NOMO-1 treated with DMSO at 0.1 percent for 48 hours (cell line): ENCODE data around the gene PRAME.
A peak's percentile ranks its signal among the peaks of the same experiment; 100 is the strongest.
"Not testable (repeated sequence)": the region's sequence is repeated elsewhere in the genome, so short reads cannot be mapped to it uniquely, and the experiment has no call there.

Experiments used
- DNase-seq: peaks from one replicate; lab custom pipeline; 2025; ENCODE audit not compliant: unreplicated experiment; lab: John Stamatoyannopoulos, UW

The PRAME gene

GRCh38 chr22:22558972-22559603 lies at the start of gene PRAME:
TSS of gene PRAME (minus strand) at chr22:22559265. CDS start at chr22:22556832, 2,433 bp downstream.
- peak; percentile 69 for DNase-seq

GRCh38 chr22:22608022-22608421 lies 49.0 kb upstream of the PRAME start:
- not testable (repeated sequence) for DNase-seq

- peak; percentile 18 for DNase-seq
These were observed 46.0 kb upstream of the PRAME start for GRCh38 chr22:22605074-22605404.

DNA sequence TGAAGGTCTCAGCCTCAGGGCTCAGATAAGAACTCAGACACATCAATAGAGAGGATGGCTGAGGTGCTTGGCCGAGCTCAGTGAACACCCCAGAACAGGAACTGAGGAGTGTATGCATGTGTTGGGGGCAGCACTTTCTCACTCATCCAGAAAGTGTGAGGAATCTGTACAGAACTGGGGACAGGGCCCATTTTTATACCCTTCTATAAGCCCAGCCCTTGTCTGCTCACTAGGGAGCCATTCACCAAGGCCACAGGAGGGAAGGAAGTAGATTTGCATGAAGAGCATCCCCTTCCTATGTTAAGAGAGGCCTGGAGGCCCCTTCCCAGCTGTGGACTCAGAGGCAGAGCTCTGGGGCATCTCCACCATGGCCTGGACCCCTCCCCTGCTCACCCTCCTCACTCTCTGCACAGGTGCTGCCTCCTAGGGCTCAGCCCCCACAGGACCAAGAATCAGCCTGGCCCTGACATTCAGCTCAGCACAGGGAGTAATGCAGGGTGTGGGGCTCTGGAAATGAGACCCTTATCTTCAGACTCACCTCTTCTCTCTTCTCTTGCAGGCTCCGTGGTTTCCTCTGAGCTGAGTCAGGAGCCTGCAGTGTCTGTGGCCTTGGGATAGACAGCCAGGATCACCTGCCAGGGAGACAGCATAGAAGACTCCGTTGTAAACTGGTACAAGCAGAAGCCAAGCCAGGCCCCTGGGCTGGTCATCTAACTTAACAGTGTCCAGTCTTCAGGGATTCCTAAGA lies 45.4 kb upstream of the PRAME start:
- DNase-seq = no peak

DNA sequence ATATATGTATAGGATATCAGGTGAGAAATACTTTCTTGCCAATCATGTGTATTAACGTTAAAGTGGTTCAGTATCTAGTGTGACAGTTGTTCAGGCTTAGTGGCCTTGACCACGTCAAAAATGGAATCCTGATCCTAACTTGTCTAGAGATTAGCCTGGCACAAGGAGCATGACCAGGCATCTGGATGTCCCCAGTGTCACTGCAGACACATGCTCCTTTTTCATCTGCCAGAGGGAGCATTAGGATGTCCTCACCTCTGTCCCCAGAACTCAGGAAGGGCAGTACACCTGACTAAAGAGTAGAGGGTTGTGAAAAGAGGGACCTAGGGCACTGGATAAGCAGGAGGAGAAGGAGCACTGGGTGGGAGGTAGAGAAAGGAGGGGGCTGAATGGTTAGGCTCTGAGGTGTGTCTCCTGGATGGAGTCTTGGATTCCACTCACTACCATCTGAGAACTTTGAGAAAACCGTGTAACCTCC lies 44.4 kb upstream of the PRAME start:
- no peak for DNase-seq

DNA sequence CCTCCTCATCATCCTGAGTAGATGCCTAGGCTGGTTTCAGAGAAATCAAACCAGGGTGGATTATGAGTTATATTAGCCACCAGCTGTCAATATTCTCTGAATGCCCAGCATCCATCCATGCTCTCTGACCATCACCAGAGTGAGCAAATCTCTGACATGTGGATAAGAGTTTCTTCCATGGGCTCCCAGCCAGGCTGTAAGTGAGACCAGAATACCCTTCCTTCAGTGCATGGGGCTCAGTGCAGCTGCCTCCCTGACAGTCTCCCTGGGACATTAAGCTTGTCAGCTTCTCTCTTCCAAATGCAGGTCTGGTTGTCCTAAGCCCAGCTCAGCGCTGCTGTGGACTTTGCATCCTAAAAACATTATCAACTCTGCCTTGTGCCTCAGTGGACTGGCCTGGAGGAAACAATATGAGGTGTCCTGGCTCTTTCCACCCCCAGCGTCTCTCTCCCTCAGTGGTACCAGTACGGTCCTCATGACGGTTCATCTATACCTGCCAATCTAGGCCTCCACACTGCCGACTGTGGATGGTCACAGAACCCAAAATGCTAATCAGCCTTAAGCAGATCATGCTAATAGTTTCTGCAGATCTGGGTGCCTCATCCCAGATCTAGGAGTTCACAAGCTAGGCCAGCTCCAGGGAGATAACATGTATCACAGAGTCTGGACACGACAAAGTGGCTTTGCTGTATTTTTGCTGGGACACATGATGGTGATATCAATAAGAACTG lies 41.6 kb upstream of the PRAME start:
- no peak for DNase-seq

DNA sequence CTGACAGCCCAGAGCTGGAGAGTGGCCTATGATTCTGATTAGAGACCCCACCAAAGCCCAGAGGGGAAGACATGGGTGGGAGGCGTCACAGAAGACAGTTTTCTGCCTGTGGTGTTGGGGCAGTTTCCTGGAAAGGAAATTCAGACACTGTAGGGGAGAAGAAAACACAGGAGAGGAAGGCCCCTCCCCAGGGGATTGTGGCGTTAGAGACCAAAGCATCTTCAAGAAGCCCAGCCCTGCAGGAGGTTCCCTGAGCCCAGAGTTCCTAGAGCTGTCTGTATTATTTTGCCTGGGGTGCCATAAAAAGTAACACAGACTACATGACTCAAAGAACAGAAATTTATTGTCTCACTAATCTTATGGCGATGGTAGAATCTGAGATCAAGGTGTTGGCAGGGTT lies 40.2 kb upstream of the PRAME start:
- DNase-seq = no peak

GRCh38 chr22:22598144-22598543 lies 39.1 kb upstream of the PRAME start:
- DNase-seq = no peak

GRCh38 chr22:22595001-22595835 lies 36.2 kb upstream of the PRAME start:
- DNase-seq = no peak

DNA sequence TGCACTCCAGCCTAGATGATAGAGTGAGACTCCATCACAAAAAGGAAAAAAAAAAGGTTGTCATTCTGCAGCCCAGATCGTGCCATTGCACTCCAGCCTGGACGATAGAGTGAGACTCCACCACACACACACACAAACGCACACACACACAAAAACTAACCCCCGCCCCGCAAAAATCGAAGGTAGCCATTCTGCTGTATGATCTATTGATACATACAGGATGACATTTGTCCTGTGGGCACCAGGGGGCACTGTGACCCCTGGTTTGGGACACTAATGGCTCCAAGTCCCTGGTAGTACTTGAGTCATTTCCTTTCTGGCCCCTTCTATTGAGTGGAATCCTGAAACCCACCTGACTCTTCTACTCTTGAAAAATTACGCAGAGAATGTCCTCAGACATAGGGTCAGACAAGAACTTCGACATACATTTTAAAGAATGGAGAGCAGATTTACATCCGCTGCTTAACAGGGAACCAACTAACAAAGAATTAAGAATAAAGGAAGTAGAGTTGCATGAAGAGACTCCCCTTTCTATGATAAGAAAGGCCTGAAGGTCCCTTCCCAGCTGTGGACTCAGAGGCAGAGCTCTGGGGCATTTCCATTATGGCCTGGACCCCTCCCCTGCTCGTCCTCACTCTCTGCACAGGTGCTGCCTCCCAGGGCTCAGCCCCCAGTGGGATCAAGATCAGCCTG lies 35.0 kb upstream of the PRAME start:
- peak; percentile 39 for DNase-seq

GRCh38 chr22:22593250-22593649 lies 34.2 kb upstream of the PRAME start:
- no peak for DNase-seq

GRCh38 chr22:22591348-22592299 lies 32.6 kb upstream of the PRAME start:
- no peak for DNase-seq

DNA sequence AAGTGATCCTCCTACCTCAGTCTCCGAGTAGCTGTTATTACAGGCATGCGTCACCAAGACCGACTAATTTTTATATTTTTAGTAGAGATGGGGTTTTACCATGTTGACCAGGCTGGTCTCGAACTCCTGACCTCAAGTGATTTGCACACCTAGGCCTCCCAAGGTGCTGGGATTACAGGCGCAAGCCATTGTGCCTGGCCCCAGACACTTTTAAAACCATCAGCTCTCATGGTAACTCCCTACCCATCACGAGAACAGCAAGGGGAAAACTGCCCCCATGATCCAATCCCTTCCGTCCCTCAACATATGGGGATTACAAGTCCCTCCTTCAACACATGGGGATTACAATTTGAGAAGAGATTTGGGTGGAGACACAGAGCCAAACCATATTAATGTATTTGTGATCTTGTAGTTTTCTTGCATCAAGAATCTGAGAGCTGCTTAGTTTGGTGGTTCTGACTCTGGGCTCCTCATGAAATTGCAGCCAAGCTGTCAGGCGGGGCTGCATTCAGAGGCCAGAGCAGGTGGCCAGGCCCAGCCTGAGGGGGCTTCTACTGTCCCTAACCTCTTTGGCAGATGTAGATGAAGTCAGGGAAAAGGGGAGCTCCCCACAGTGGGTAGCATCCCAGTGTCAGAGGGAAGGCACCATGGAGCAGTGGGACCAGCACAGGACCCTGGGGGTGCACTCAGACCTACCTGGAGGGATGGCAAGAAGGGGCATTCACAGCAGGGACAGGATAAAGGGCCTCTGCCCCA lies 31.2 kb upstream of the PRAME start:
- DNase-seq = no peak

DNA sequence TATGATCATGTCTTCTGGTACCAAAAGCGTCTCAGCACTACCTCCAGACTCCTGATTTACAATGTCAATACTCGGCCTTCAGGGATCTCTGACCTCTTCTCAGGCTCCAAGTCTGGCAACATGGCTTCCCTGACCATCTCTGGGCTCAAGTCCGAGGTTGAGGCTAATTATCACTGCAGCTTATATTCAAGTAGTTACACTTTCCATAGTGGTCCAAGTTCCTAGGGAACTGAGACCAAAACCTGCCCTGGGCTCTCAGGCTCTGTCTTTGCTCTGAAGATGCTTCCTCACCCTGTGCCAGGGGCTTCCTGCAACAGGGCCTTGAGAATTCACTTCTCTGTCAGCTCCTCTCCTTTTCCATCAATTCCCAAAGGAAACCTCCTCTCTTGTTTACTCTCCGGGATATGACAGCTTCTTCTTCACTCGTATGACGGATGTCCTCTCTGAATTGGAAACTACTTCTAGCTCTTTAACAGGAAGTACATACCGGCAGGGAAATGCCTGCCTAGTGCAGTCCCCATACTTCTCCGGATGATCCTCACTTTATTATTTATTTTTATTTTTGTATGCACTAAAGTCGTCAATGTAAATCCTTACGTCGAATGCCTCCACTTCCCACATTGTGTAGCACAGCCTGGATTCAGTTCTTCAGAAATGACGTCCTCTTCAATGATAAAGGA lies 29.6 kb upstream of the PRAME start:
- no peak for DNase-seq

- no peak for DNase-seq
These were observed 28.6 kb upstream of the PRAME start for GRCh38 chr22:22587577-22588188.

- DNase-seq = no peak
These were observed 25.7 kb upstream of the PRAME start for GRCh38 chr22:22584722-22585121.

- DNase-seq = no peak
These were observed 24.0 kb upstream of the PRAME start for GRCh38 chr22:22583030-22583429.

GRCh38 chr22:22581524-22581923 lies 22.5 kb upstream of the PRAME start:
- DNase-seq = not testable (repeated sequence)
